IMR-90 (cell line): ENCODE results near the gene EVA1C. TPM values are rescaled to one million over a fixed set of nuclear protein-coding genes. Genes with fewer than 3 reads are reported as not detected.

Experiments used
- ATAC-seq: fragments of 200-7000 bp; cut with Tn5 transposase; 2 replicates; pipeline ENCODE4 v1.9.1; 2020; ENCODE audit warnings: low read depth, mild to moderate bottlenecking, moderate library complexity
- BruUV-seq: library from RNA; stranded (reverse); fragments of 400-500 nt; replicated peaks from 2 replicates; lab custom pipeline; 2021; lab: Mats Ljungman, UMichigan
- CTCF ChIA-PET: fragments of 300-600 bp; formaldehyde crosslinking; extraction: SDS; loops from one replicate; lab custom pipeline; 2021; ENCODE audit warnings: antibody characterized with exemption; lab: Yijun Ruan, JAX
- POLR2A ChIA-PET: fragments of 300-600 bp; sonication (Branson Sonifier 250); formaldehyde crosslinking; loops from one replicate; lab custom pipeline; 2022; ENCODE audit warnings: antibody characterized with exemption; ENCODE audit not compliant: unreplicated experiment; lab: Charles Lee
- DNase-seq: peaks from one replicate; pipeline ENCODE4 v3.0.0; 2013
- H2AFZ ChIP-seq: replicated peaks from 2 replicates; pipeline ENCODE3; 2013; ENCODE audit warnings: low read length, mild to moderate bottlenecking; ENCODE audit not compliant: poor library complexity
- H2AK5ac ChIP-seq: 2 replicates; pipeline ENCODE4 v1.6.1; 2013; ENCODE audit warnings: low read depth, low read length, inconsistent platforms
- H2AK9ac ChIP-seq: replicated peaks from 2 replicates; pipeline ENCODE3; 2013; ENCODE audit warnings: mild to moderate bottlenecking, low read depth, low read length, moderate library complexity; ENCODE audit not compliant: poor library complexity
- H2BK120ac ChIP-seq: 2 replicates; pipeline ENCODE4 v1.6.1; 2013; ENCODE audit warnings: low read depth, low read length, inconsistent platforms
- H2BK15ac ChIP-seq: 3 replicates; pipeline ENCODE4 v1.6.1; 2013; ENCODE audit warnings: low read depth, low read length, inconsistent platforms
- H2BK20ac ChIP-seq: 2 replicates; pipeline ENCODE4 v1.6.1; 2013; ENCODE audit warnings: low read depth, mild to moderate bottlenecking, inconsistent platforms, low read length, moderate library complexity
- H2BK5ac ChIP-seq: 2 replicates; pipeline ENCODE4 v1.6.1; 2013; ENCODE audit warnings: mild to moderate bottlenecking, low read depth, low read length, inconsistent platforms; ENCODE audit not compliant: poor library complexity, severe bottlenecking
- H3K14ac ChIP-seq: replicated peaks from 2 replicates; pipeline ENCODE4 v1.6.1; 2013; ENCODE audit warnings: low read depth, low read length, inconsistent platforms
- H3K18ac ChIP-seq: 2 replicates; pipeline ENCODE4 v1.6.1; 2013; ENCODE audit warnings: low read depth, low read length, control low read depth
- H3K23ac ChIP-seq: 2 replicates; pipeline ENCODE4 v1.6.1; 2013; ENCODE audit warnings: low read depth, low read length, inconsistent platforms
- H3K27ac ChIP-seq: 2 replicates; pipeline ENCODE4 v1.5.1; 2013; ENCODE audit warnings: mild to moderate bottlenecking, control low read depth, low read length; ENCODE audit not compliant: insufficient read depth
- H3K27me3 ChIP-seq: 2 replicates; pipeline ENCODE4 v1.6.1; 2013; ENCODE audit warnings: low read length; ENCODE audit not compliant: control insufficient read depth, insufficient read depth
- H3K36me3 ChIP-seq: 2 replicates; pipeline ENCODE4 v1.6.1; 2013; ENCODE audit warnings: low read length, mixed read lengths; ENCODE audit not compliant: control insufficient read depth, insufficient read depth
- H3K4ac ChIP-seq: 2 replicates; pipeline ENCODE4 v1.6.1; 2013; ENCODE audit warnings: low read depth, low read length, inconsistent platforms
- H3K4me1 ChIP-seq: 2 replicates; pipeline ENCODE4 v1.6.1; 2013; ENCODE audit warnings: low read length, mixed read lengths; ENCODE audit not compliant: control insufficient read depth, insufficient read depth
- H3K4me2 ChIP-seq: 2 replicates; pipeline ENCODE4 v1.6.1; 2013; ENCODE audit warnings: low read depth, mild to moderate bottlenecking, control low read depth, low read length, moderate library complexity
- H3K4me3 ChIP-seq: 2 replicates; pipeline ENCODE4 v1.5.1; 2013; ENCODE audit warnings: low read depth, mild to moderate bottlenecking, control low read depth, low read length, moderate library complexity; ENCODE audit not compliant: insufficient read depth
- H3K56ac ChIP-seq: 2 replicates; pipeline ENCODE4 v1.6.1; 2013; ENCODE audit warnings: low read length, inconsistent platforms; ENCODE audit not compliant: insufficient read depth; ENCODE audit errors: extremely low read depth
- H3K79me1 ChIP-seq, 2 experiments: 2 replicates each; pipeline ENCODE4 v1.6.1; 2013; ENCODE audit warnings: low read length in 2 of 2, inconsistent platforms in 1 of 2, low read depth in 1 of 2
- H3K9ac ChIP-seq: 2 replicates; pipeline ENCODE4 v1.6.1; 2013; ENCODE audit warnings: low read depth, low read length, control low read depth
- H3K9me1 ChIP-seq: 2 replicates; pipeline ENCODE4 v1.6.1; 2013; ENCODE audit warnings: low read length, inconsistent platforms; ENCODE audit not compliant: insufficient read depth
- H3K9me3 ChIP-seq: 2 replicates; pipeline ENCODE4 v1.6.1; 2013; ENCODE audit warnings: low read length; ENCODE audit not compliant: control insufficient read depth, insufficient read depth
- H4K20me1 ChIP-seq: 2 replicates; pipeline ENCODE4 v1.6.1; 2013; ENCODE audit warnings: low read length, inconsistent platforms; ENCODE audit not compliant: insufficient read depth
- H4K5ac ChIP-seq: 2 replicates; pipeline ENCODE4 v1.6.1; 2013; ENCODE audit warnings: mild to moderate bottlenecking, low read depth, low read length, control low read depth
- H4K8ac ChIP-seq, 2 experiments: 2 replicates each; pipeline ENCODE4 v1.6.1; 2013; ENCODE audit warnings: low read depth in 2 of 2, low read length in 2 of 2, control low read depth in 1 of 2, inconsistent platforms in 1 of 2
- H4K91ac ChIP-seq: 2 replicates; pipeline ENCODE4 v1.6.1; 2013; ENCODE audit warnings: low read depth, low read length, inconsistent platforms; ENCODE audit not compliant: insufficient read depth
- CEBPB ChIP-seq: IDR thresholded peaks from 2 replicates; pipeline ENCODE4 v1.6.1; 2012; ENCODE audit warnings: low read depth, low read length, improper control_type of control experiment
- CHD1 ChIP-seq: IDR thresholded peaks from 2 replicates; pipeline ENCODE4 v1.6.1; 2012; ENCODE audit warnings: low read depth, low read length, improper control_type of control experiment
- CTCF ChIP-seq: conservative IDR thresholded peaks from 2 replicates; pipeline ENCODE4 v1.5.1; 2012; ENCODE audit warnings: mild to moderate bottlenecking, low read depth, low read length, improper control_type of control experiment
- ELK1 ChIP-seq: fragments of 150-350 bp; IDR thresholded peaks from 2 replicates; pipeline ENCODE4 v1.6.1; 2016; ENCODE audit warnings: low read depth, mild to moderate bottlenecking, low read length, moderate library complexity, borderline replicate concordance
- FOS ChIP-seq: fragments of 150-350 bp; IDR thresholded peaks from 2 replicates; pipeline ENCODE4 v1.6.1; 2016; ENCODE audit warnings: low read depth, low read length
- MAFK ChIP-seq: IDR thresholded peaks from 2 replicates; pipeline ENCODE4 v1.6.1; 2012; ENCODE audit warnings: low read depth, low read length, improper control_type of control experiment
- MAZ ChIP-seq: IDR thresholded peaks from 2 replicates; pipeline ENCODE4 v1.6.1; 2012; ENCODE audit warnings: low read depth, mild to moderate bottlenecking, low read length, improper control_type of control experiment, moderate library complexity, borderline replicate concordance
- NFE2L2 ChIP-seq: fragments of 150-350 bp; IDR thresholded peaks from 2 replicates; pipeline ENCODE4 v1.6.1; 2016; ENCODE audit warnings: low read depth, mild to moderate bottlenecking, low read length
- POLR2A ChIP-seq: IDR thresholded peaks from 2 replicates; pipeline ENCODE4 v1.6.1; 2012; ENCODE audit warnings: mild to moderate bottlenecking, low read depth, low read length
- RAD21 ChIP-seq: IDR thresholded peaks from 2 replicates; pipeline ENCODE4 v1.6.1; 2012; ENCODE audit warnings: low read length, improper control_type of control experiment
- RCOR1 ChIP-seq: IDR thresholded peaks from 2 replicates; pipeline ENCODE4 v1.6.1; 2012; ENCODE audit warnings: mild to moderate bottlenecking, low read length, improper control_type of control experiment; ENCODE audit not compliant: insufficient replicate concordance
- RFX5 ChIP-seq: IDR thresholded peaks from 2 replicates; pipeline ENCODE4 v1.8.0; 2012; ENCODE audit warnings: low read depth, mild to moderate bottlenecking, low read length, moderate library complexity
- SMC3 ChIP-seq: fragments of 150-350 bp; IDR thresholded peaks from 2 replicates; pipeline ENCODE4 v1.6.1; 2016; ENCODE audit warnings: low read depth, mild to moderate bottlenecking, antibody characterized with exemption, low read length, moderate library complexity
- USF2 ChIP-seq: fragments of 150-350 bp; IDR thresholded peaks from 2 replicates; pipeline ENCODE4 v1.6.1; 2017; ENCODE audit warnings: mild to moderate bottlenecking, antibody characterized with exemption, low read length, low read depth
- WGBS, 2 experiments: methylation state at CpG; one replicate each; pipeline versions ENCODE4 v1.1.5 to v1.1.7; 2013; ENCODE audit warnings: missing lambda C conversion rate in 2 of 2; ENCODE audit not compliant: insufficient read length in 1 of 2; ENCODE audit errors: extremely low coverage in 2 of 2; 5-methylcytosine and 5-hydroxymethylcytosine counted together
- dilution Hi-C: fragments of 300-500 bp; cut with HindIII; formaldehyde crosslinking; loops from one replicate; pipeline ENCODE4 v1.14.3; 2018; ENCODE audit warnings: low sequenced_read_pairs; ENCODE audit not compliant: unreplicated experiment
- in situ Hi-C: fragments of 300-500 bp; cut with MboI; formaldehyde crosslinking; loops from 3 replicates; pipeline ENCODE4 v1.14.3; 2019; ENCODE audit warnings: low sequenced_read_pairs, inconsistent platforms, mixed read lengths
- intact Hi-C: fragments of 100-400 bp; cut with micrococcal nuclease; formaldehyde crosslinking; loops from 2 replicates; pipeline ENCODE4 v1.10.0; 2022
- polyA plus RNA-seq, 3 experiments: library from polyadenylated mRNA; depleted of rRNA; stranded (reverse); fragments of >200 nt; gene quantifications; 2 replicates each; pipeline ENCODE4 v1.2.3, GENCODE V29; 2012; ENCODE audit warnings: low replicate concordance in 1 of 3
- total RNA-seq: library from RNA; depleted of rRNA; stranded (reverse); fragments of >200 nt; gene quantifications from 2 replicates; pipeline ENCODE4 v1.2.3, GENCODE V29; 2012

EVA1C gene
- total and polyA plus RNA-seq, 2 of the 4 experiments (the other 2 are of a cell fraction) = 0.72 to 1.1 TPM

GRCh38 chr21:32537569-32537881 lies 125.0 kb downstream of the EVA1C start:
- peaks cover 5% of the 10 kb centered on the region; the same call in 1 of the 2 replicates for H3K9me1 ChIP-seq
- H3K23ac ChIP-seq = no peak overlapping the region
- no peak overlapping the region for H4K91ac ChIP-seq
- H3K9me3 ChIP-seq = no peaks in the 10 kb centered on the region
- H3K4ac ChIP-seq = no peak overlapping the region
- in situ Hi-C loops = no loop called here
- POLR2A ChIA-PET = no interaction called here
- no peak for DNase-seq
- no peak overlapping the region for H3K4me2 ChIP-seq
- no peak overlapping the region for H2AK9ac ChIP-seq
- no peaks in the 10 kb centered on the region for H3K79me1 ChIP-seq
- no peak for ATAC-seq
- H4K8ac ChIP-seq = no peak overlapping the region
- CTCF ChIA-PET = no interaction called here
- H4K5ac ChIP-seq = no peak overlapping the region
- H2AK5ac ChIP-seq = no peak overlapping the region
- no peak overlapping the region for H3K9ac ChIP-seq
- intact Hi-C loops = no loop called here
- H2BK5ac ChIP-seq = no peak overlapping the region
- dilution Hi-C loops = no loop called here
- no peaks in the 10 kb centered on the region for H3K36me3 ChIP-seq
- no peak overlapping the region for H2AFZ ChIP-seq
- peaks cover 2% of the 10 kb centered on the region; the same call in 1 of the 2 replicates for H3K27me3 ChIP-seq
- no peak overlapping the region for H3K27ac ChIP-seq
- no peak overlapping the region for H3K18ac ChIP-seq
- H4K20me1 ChIP-seq = no peaks in the 10 kb centered on the region
- H3K56ac ChIP-seq = no peak overlapping the region
- H2BK120ac ChIP-seq = no peak overlapping the region
- H3K14ac ChIP-seq = no peak overlapping the region
- H2BK15ac ChIP-seq = no peak overlapping the region
- no peak overlapping the region for H3K4me3 ChIP-seq
- H3K4me1 ChIP-seq = no peaks in the 10 kb centered on the region
- no peak overlapping the region for H2BK20ac ChIP-seq
- WGBS, 2 experiments = 100% methylated on average over 3 of the region's 3 CpGs; no CpG with 5 or more reads in 1 of the 2 experiments
- TF ChIP-seq CTCF (no peak), POLR2A (no peak), RCOR1 (no peak), RAD21 (no peak), CHD1 (no peak), MAFK (no peak), ELK1 (no peak), MAZ (no peak), SMC3 (no peak), CEBPB (no peak), USF2 (no peak), RFX5 (no peak), NFE2L2 (no peak), FOS (no peak)
- no TSS peak for BruUV-seq
